HG03095 (cell line): ENCODE results near the gene ALG11.
"Not testable (repeated sequence)": the region's sequence is repeated elsewhere in the genome, so short reads cannot be mapped to it uniquely, and the experiment has no call there.

Experiments used
- ATAC-seq: cut with Tn5 transposase; IDR thresholded peaks from one replicate; pipeline ENCODE4 v1.9.1; 2021; ENCODE audit warnings: moderate library complexity; ENCODE audit not compliant: unreplicated experiment

ALG11 gene, protein sequence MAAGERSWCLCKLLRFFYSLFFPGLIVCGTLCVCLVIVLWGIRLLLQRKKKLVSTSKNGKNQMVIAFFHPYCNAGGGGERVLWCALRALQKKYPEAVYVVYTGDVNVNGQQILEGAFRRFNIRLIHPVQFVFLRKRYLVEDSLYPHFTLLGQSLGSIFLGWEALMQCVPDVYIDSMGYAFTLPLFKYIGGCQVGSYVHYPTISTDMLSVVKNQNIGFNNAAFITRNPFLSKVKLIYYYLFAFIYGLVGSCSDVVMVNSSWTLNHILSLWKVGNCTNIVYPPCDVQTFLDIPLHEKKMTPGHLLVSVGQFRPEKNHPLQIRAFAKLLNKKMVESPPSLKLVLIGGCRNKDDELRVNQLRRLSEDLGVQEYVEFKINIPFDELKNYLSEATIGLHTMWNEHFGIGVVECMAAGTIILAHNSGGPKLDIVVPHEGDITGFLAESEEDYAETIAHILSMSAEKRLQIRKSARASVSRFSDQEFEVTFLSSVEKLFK

DNA sequence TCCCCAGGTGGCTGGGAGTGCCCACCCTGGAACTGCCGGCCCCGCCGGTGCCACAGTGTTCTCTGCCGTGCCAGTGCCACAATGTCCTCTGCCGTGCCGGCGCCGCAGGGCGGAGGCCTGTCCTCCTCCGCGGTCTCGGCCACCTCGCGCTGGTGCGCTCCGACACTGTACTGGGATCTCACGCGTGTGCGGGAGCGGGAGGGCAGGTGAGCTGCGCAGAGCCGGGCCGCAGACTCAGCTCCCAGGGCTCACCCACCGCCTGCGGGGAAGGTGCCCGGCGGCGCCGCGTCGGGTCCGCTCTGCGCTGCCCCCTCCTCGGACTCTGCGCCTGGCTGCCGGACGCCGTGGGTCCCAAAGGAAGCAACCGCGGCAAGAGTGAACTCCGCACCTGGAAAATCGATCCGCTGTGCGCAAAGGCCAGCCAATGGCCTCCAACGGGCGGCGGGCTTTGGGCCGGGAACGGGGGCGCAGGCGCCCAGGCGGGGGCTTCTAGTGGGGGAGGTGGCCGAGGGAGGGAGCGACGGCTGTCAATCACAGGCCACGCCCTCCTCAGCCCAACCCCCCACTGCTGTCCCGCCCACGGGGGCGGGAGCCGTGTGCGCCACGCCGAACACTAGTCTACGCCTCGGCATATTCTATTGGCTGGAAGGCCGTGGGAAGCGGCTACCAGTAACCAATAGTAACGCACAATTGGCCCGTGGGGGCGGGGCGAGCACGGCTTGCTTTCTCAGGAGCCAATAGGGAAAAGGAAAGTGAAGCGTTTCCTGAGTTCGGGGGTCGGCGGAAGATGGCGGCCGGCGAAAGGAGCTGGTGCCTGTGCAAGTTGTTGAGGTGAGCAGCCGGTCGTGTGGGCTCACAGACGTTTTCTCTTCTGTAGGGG, at the start of gene ALG11:
Gene ALG11, plus strand, starts transcription at position 767 of the 880 bp plus-strand sequence. Its CDS starts 21 bp downstream, at position 788.
- peak; percentile 99 for ATAC-seq

DNA sequence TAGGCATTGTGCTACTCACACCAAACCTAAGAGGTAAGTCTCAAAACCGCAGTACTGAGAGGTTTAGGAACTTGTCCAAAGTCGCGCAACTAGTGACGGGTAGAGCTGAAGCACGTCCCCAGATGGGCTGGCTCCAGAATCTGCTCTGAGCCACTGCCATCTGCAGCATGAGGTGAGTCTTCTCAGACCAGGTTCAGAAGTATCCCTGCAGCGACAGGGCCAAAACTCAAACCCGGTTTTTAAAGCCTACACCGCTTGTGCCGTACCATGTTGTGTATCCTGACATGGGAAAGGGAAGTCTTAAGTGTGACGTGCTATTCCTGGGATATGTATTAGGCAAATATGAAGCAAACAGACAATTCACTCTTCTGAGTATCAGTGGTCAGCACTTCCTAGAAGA, 46.0 kb upstream of the ALG11 start:
- no peak for ATAC-seq

DNA sequence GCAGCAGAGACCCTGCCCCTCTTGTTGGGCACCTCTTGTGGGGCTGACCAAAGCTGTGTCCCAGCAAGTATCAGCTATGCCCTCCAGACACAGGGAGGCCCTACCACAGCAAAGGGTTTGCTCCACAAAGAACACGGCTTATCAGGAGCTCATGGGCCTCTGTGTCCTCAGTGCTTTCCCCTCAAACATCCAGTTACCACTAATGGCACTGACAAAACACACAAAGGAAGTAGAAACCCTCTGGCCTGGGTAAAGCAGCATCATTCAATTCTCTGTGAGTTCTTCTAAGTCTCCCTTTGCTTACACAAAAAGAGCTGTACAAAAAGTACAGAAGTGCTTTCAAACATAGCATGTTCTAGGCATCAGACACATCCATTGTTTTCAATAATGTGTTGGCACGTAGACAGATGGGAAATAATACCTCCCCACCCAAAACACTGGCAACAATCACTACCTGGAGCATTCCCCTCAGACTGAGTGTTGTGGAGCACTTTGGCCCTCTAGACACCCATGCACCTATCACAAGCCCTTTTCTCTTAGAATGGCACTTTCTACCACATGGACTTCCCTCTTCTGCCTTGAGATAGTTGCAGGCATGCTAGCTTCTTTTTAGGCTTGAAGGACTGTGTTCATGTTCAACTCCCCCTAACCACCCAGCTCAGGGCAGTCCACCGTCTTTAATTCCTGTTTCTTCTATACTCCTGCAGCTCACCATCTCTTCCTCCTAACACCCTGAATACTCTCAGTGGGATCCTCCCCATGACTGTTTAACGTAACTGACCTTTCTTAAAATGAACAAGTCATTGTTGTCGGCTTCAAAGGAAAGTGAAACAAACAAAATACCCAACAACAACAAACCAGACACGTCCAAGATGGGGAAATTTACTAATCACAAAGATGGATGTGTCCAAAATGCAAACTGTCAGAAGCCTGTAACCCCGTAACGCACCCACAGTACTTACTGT, 44.4 kb upstream of the ALG11 start:
- no peak for ATAC-seq

DNA sequence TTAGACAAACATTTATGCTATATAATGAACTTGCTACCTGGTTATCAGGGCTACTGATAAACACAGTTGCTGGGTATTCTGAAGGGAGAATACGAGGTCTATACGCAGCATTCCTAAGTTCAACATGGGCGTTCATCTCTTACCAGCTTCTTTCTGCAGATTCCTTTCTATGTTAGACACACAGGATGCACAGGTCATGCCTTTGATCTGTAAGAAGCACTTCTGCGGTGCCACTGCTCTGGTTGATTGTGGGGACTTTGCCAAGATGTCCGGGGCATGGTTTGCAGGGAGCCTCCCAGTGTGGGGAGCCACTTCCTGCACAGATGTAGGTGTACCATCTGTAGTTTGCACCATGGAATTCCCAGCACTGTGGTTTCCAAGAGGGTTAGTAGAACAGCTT, 41.8 kb upstream of the ALG11 start:
- ATAC-seq, result no peak

DNA sequence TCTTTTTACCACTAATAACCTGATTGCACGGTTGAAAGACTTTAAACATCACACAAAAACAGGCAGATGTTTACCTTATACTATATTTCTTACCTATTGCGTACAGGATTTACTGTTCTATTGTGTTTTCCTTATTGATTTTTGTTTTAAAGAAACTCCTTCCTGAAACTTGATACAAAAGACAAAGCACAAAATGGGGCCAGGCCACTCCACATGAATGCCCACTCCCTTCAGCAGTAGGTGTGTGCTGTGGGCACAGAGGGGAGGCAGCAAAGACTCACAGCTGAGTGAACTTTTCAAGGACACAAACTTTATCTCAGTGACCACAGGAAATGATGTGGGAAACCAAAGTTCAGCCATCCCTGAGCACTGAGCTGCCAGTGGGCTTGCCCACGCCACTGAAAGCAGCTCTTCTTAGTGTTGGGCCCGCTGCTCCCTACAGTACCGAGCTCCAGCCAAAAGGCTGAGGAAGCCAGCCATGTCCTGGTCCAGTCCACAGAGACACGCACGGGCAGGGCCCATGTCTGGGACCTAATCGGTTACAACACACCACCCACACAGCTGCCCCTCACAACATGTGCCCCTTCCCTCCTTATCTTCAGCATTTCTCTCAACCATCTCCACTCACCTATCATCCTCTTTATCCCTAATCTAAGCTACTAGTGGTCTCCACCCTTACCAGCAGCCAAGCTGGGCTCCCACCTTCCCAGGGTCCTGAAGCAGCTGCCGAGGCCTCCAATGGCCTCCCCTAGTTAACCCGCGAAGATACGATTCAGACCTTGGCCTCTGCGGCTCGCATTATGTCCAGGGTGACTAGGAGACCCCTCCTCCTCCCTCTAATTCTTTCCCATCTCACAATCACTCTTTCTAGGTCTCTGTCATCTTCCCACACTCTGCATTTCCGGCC, 40.4 kb upstream of the ALG11 start:
- ATAC-seq, result no peak

DNA sequence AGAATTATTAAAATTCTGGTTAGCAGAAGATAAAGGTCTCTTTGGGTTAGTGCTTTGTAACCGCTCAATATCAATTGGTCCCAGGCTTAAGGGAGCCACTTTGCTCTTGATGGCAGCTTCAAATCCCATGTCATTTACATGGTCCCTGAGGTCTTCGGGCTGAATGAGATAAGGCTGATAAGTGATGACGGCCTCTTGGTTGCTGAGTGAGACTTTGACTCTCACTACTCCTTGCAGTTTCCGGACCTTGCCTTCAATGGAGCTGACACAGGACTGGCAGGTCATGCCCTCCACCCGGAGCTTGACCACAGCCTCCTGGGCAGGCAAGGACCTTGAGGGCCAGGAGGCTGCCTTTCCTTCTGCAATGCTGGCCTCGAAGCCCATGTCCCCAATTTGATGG, 37.7 kb upstream of the ALG11 start:
- ATAC-seq, result no peak

DNA sequence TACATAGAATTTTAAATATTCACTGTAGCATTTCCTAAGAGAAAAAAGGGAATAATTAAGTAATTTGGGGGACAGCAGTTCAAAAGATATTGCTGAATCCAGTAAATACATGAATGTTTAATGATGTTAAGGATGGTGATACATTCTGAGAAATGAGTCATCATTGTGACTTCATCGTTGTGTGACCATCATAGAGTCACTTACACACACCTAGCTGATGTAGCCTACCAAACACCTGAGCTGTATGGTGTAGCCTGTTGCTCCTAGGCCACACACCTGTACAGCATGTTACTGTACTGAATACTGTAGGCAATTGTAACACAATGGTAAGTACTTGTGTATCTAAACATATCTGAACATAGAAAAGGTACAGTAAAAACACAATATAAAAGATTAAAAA, 35.8 kb upstream of the ALG11 start:
- ATAC-seq, result no peak

DNA sequence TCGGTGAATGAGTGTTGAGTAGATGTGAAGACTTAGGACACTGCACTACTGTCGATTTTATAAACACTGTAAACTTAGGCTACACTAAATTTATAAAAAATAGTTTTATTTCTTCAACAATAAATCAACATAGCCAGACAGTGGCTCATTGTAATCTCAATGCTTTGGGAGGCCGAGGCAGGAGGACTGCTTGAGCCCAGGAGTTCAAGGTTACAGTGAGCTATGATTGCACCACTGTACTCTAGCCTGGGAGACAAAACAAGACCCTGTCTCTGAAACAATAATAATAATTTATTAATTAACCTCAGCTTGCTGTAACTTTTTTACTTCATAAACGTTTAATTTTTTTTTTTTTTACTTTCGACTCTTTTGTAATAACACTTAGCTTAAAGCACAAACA, 35.3 kb upstream of the ALG11 start:
- no peak for ATAC-seq

DNA sequence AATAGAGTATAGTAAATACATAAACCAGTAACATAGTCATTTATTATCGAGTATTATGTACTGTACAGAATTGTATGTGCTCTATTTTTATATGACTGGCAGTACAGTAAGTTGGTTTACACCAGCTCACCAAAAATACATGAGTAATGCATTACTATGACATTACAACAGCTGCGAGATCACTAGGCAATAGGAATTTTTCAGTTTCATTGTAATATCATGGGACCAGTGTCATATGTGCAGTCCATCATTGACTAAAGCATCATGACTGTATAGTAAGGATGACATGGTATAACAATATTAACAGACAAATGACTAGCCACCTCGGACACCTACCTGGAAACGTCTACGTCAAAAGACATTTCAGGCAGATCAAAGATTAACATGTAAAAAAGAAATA, 34.6 kb upstream of the ALG11 start:
- ATAC-seq, result no peak

DNA sequence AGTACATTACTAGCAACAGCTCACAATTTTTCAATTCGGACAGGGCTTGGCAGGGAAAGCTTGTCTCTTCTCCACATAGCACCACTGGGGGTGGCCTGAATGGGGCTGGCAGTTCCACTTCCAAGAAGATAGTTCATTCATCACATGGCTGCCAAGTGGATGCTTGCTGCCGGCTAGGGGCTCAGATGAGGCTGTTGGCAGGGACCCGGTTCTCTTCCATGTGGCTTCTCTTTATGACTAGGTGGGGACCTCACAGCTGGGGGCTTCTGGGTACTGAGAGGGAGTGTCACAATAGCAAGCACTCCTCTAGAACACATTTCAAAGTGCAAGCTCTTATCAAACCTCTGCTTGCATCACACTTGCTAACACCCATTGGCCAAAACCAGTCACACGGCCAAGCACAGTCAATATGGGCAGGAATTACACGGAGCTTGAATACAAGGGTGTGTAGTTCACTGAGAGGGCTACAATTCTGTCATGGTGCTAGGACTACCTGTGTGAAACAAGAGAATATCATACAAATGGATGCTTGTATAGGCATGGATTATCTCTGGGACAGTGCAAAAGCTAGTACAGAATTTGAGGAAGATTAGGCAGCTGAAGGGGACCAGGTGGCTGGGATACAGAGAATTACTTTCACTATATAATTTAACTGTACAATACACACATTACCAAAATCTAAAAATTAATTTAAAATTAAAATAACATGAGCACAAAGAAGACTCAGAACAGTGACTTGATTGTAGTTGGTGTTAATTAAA, 33.2 kb upstream of the ALG11 start:
- ATAC-seq, result no peak

DNA sequence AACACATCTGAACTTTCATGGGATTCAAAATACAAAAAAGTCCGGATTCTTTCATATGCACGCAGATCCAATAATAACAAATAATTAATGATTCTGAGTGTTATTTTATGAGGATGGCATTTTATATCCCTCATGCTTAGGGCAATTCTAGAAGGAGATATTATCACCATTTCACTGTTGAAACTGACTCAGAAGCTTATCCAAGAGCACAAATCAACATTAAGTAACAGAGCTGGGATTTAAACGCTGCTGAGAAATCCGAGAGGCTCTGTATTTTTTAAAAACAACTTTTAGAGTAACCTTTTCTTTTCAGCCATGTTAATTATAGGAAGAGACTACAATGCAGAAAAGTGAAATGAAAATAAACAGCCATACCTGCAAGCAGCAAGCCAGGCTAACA, 31.3 kb upstream of the ALG11 start:
- no peak for ATAC-seq

DNA sequence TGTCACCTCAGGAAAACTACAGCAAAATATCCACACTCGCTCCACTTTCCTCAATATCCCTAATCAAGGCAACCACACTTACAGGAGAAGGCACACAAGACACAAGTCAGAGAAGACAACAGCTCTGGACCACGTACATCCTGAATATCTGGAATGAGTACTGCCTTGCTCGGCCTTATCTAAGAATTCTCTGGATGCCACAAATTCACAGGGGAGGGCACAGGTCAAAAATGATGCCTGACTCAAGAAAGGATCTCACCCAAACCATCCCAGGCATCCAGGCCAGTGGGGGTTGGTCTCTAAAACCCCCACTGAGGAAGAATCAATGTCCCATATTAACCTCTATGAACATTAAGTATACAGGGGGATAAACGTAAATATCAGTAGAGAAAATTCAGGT, 30.8 kb upstream of the ALG11 start:
- ATAC-seq, result no peak

DNA sequence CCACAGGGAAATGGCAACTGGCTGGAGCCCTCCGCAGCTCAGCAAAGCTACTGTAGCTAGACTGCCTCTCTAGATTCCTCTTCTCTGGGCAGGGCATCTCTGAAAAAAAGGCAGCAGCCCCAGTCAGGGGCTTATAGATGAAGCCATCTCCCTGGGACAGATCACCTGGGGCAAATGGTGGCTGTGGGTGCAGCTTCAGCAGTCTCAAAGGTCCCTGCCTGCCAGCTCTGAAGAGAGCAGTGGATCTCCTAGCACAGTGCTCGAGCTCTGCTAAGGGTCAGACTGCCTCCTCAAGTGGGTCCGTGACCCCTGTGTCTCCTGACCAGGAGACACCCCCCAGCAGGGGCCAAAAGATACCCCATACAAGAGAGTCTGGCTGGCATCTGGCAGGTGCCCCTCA, 28.9 kb upstream of the ALG11 start:
- not testable (repeated sequence) for ATAC-seq

DNA sequence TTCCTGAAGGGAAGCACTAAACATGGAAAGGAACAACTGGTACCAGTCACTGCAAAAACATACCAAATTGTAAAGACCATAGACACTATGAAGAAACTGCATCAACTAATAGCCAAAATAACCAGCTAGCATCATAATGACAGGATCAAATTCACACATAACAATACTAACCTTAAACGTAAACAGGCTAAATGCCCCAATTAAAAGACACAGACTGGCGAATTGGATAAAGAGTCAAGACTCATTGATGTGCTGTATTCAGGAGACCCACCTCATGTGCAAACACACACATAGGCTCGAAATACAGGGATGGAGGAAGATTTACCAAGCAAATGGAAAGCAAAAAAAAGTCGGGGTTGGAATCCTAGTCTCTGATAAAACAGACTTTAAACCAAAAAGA, 27.3 kb upstream of the ALG11 start:
- not testable (repeated sequence) for ATAC-seq

DNA sequence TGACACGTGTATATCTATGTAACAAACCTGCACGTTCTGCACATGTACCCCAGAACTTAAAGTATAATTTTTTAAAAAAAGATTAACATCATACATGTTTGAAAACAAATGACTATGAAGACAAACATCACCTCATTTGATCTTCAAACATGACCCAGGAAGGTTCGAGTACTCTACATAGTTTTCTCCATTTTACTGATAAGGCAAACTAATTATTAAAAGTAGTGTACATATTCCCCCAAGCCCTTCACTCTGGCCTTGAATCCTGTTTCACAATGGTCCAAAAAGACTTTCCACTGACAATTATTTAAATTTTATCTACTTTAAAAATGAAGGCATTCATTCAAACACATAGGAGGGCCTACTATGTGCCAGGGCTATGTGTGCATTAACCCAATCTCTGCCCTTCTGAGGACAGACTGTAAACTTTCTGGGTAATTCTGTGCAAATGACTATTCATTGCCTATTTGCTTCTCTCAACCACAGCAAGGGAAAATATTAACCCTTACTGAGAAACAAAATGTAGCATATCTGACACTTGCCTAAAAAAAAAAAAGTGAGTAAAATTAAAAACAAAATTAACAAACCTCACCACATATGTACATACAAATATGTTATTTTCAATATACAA, 23.1 kb upstream of the ALG11 start:
- ATAC-seq, result no peak

DNA sequence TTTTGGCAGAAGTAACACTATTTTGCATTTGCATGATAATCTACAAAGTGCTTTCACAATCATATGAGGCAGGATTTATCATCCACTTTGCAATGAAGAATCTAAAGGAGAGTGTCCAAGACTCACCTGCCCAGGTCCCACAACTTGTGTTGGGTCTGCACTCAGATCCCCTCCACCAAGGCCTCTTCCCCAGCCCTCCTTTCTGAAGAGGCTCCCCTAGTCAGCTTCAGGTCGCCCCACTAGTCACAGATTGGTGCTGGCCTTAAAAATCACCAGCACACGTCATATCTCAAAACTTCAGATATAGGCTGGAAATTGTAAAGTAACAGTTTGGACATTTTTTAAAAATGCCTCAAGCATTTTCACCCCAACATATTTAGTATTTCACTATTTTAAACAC, 18.5 kb upstream of the ALG11 start:
- no peak for ATAC-seq

DNA sequence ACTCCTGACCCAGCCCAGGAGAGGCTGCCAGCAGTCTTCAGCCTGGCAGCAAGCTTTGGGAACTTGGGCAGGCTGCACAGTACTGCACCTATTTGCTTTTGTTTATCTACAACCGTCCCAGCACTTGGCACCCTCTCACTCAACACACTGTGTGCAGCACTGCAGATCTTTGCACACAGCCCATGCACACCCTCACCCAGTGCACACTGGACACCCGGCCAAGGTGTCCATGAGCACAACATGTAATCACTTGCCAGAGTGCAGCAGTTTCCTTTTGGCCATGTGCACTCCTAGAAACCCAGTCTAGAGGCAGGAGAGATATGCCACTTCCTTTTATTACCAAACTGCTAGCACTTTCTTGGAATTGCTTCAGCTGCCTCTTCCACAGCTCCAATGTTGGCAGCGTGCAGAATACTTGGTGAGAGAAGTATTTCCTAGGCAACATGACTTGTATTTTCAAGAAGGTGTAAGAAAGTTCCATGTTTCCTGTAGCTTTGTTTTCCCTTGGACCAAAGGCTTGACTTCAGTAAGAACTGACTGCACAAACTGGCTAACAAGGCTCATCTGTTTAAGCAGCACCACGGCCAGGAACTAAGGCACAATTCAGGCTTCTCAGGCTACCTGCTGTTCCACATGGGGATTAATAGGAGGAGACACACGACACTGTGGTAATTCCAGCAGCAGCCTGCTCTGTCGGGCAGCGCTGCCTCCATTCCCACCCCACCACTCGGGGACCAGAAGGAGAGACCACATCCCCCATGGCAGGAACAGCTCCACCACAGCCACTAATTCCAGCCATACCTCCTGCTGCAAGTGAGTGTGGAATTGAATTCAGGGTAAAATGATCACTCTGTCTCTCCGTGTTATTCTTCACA, 16.3 kb upstream of the ALG11 start:
- no peak for ATAC-seq

DNA sequence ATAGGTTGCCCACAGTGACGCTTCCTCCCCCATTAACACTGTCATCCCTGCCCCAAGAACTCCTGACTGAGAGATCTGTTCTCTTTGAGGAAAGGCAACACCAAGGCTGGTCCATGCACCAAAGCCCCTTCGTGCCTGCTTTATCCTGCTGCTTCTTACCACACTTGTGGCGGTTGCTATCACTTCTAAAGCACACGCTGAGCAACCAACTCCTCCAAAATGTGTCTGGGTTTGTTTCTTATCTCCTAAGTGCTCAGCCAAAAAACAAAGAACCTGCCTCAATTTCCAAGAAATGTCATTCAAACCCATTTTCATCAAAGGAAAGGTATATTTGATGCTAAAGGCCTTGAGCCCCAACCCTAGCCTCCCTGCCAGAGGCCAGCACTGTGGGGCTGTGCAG, 15.6 kb upstream of the ALG11 start:
- ATAC-seq, result no peak
